Heart right ventricle (tissue), 16 donors: Measurements from ENCODE around the gene COX7A2L. TPM values are rescaled to one million over a fixed set of nuclear protein-coding genes. Genes with fewer than 3 reads are reported as not detected.

Source experiments
- ATAC-seq, 8 donors: fragments of 200-7000 bp; cut with Tn5 transposase; one replicate each; pipeline ENCODE4 v1.9.1; 2020; ENCODE audit warnings: mild to moderate bottlenecking in 8 of 8, moderate library complexity in 8 of 8, moderate number of reproducible peaks in 1 of 8
- DNase-seq, 2 donors: peaks; one replicate each; pipeline ENCODE4 v3.0.0-alpha.2; 2020
- H3K27ac ChIP-seq, 10 donors: fragments of 200-600 bp; sonication (generic) in 2 of 10; one replicate each; pipeline versions ENCODE4 v1.5.0 to v1.8.0; 2020 to 2022; ENCODE audit warnings: mild to moderate bottlenecking in 3 of 10
- H3K27me3 ChIP-seq, 7 donors: fragments of 200-600 bp; one replicate each; pipeline ENCODE4 v1.8.0; 2021 to 2022; ENCODE audit warnings: mild to moderate bottlenecking in 2 of 7
- H3K36me3 ChIP-seq, 9 donors: fragments of 200-600 bp; sonication (generic) in 1 of 9; one replicate each; pipeline versions ENCODE4 v1.5.0 to v1.8.0; 2020 to 2022; ENCODE audit warnings: mild to moderate bottlenecking in 2 of 9
- H3K4me1 ChIP-seq, 9 donors: fragments of 200-600 bp; sonication (generic) in 1 of 9; one replicate each; pipeline versions ENCODE4 v1.5.0 to v1.8.0; 2020 to 2022; ENCODE audit warnings: mild to moderate bottlenecking in 4 of 9
- H3K4me3 ChIP-seq, 10 donors: fragments of 200-600 bp; sonication (generic) in 2 of 10; one replicate each; pipeline versions ENCODE4 v1.5.0 to v1.8.0; 2020 to 2022; ENCODE audit warnings: mild to moderate bottlenecking in 7 of 10, moderate library complexity in 2 of 10
- H3K9me3 ChIP-seq, 11 donors: fragments of 200-600 bp in 10 of 11; sonication (generic) in 2 of 11; one replicate each; pipeline versions ENCODE4 v1.5.0 to v1.8.0; 2013 to 2022; ENCODE audit warnings: mild to moderate bottlenecking in 2 of 11, control low read depth in 1 of 11, moderate library complexity in 1 of 11
- CTCF ChIP-seq, 9 donors: fragments of 200-600 bp; sonication (generic) in 2 of 9; IDR thresholded peaks; one replicate each; pipeline versions ENCODE4 v1.5.0 to v1.8.0; 2021 to 2022; ENCODE audit warnings: antibody characterized with exemption in 9 of 9, mild to moderate bottlenecking in 5 of 9, moderate library complexity in 1 of 9
- WGBS, 2 donors: extraction: QIAGEN DNeasy Blood & Tissue Kit; methylation state at CpG; one replicate each; pipeline ENCODE4 v1.1.7; 2013; ENCODE audit warnings: inconsistent platforms in 1 of 2; 5-methylcytosine and 5-hydroxymethylcytosine counted together
- intact Hi-C, 10 donors: fragments of 100-400 bp; cut with DNase I; formaldehyde crosslinking; loops; one replicate each; pipeline versions ENCODE4 v1.11.1 to v1.14.2; 2022
- polyA plus RNA-seq, 2 donors: library from polyadenylated mRNA; stranded (reverse); fragments of 200-250 nt; gene quantifications; one replicate each; pipeline ENCODE4 v1.2.3, GENCODE V29; 2013
- total RNA-seq, 10 donors: library from RNA; stranded (reverse); fragmentation: NEBNext Ultra II Directional in 3 of 10; extraction: Animal tissue kit (Norgen Biotek cat#: 25700) in 3 of 10; gene quantifications; one replicate each; pipeline versions ENCODE4 v1.2.1 to v1.2.4, GENCODE V29; 2021 to 2023
- donor health status: Arrhythmogenic right ventricular cardiomyopathy.
- donor health status: ischemic (EF 13 %, LVEDD 7.1; RV severe dilation, severe dysfunction).
- donor health status: healthy with polysubstance abuse.
- donor health status: DM: no; HTN: yes; CAD: no.
- donor health status: DM: no; HTN: no; CAD: no.
- donor health status: ischemic (EF 25% LVEDD 6.9; RV normal size, moderate dysfunction).
- donor health status: ischemic (EF 25% LVEDD 5.7; RV mildly dilated, moderate dysfunction).
- donor health status: healthy.
- donor health status: DM: yes; HTN: yes; CAD: no.
- donor health status: Ischemic cardiomyopathy.
- donor health status: ischemic (EF 35%, LVEDD 5.7; RV mildly dilated, moderate dysfunction).
- donor health status: nonischemic (EF 11% LVEDD 7.7; RV severe dilation, severe dysfunction).
- donor health status: DM: yes; HTN: yes; CAD: no.
- donor health status: PGD.
- donor health status: ischemic (EF 29% LVEDD 5.4; RV normal size, mild dysfunction).
- donor health status: nonischemic (EF 23%, LVEDD 6.1; RV moderate dilation, normal function).

Gene COX7A2L
- total and polyA plus RNA-seq, 12 donors, result 36.4 to 141 (median 106) TPM

- WGBS, 2 donors, result 92 to 93% methylated on average over 4 of the region's 4 CpGs
- no peak for TF ChIP-seq CTCF (IDR thresholded peaks at IDR 0.05)
Measured at GRCh38 chr2:42333579-42333978, 27.4 kb downstream of the COX7A2L start.

DNA sequence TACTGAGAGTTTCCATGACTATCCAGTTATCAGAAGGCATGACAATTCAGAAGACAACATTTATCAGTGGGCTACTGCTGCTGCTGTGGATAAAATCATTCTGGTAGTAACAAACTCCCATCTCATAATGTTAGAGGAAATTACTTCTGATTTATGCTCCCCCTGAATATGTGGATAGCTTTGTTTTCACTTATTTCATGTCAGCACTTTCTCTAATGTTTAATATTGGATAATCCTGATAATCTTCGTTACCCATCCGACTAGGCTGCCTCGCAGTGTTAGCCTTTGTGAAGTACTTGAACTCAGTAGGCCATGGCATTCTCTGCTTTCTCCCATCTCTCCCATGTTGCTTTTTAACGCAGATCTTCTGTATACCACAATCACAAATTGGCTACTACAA is 28.4 kb downstream of the COX7A2L start:
- 94 to 97% methylated on average over 4 of the region's 4 CpGs for WGBS, 2 donors
- no peaks in the 10 kb centered on the region for H3K9me3 ChIP-seq
- no peak for ATAC-seq

More at GRCh38 chr2:42333579-42333978, 27.4 kb downstream of the COX7A2L start:
- Histone ChIP-seq H3K27me3 (no peaks in the 10 kb centered on the region), H3K4me3 (no peak overlapping the region), H3K27ac (no peak overlapping the region), H3K4me1 (no peaks in the 10 kb centered on the region), H3K9me3 (no peaks in the 10 kb centered on the region), H3K36me3 (peaks cover 0 to 97% (median 40%) of the 10 kb centered on the region in 9 donors)
- DNase-seq, result no peak
- ATAC-seq, result no peak
- intact Hi-C loops, result loop anchor here in 3 of 10 donors (5.0 to 10.0 kb wide), 2 partner anchors 239 to 241 kb away; no protein-coding TSS in a partner anchor

DNA sequence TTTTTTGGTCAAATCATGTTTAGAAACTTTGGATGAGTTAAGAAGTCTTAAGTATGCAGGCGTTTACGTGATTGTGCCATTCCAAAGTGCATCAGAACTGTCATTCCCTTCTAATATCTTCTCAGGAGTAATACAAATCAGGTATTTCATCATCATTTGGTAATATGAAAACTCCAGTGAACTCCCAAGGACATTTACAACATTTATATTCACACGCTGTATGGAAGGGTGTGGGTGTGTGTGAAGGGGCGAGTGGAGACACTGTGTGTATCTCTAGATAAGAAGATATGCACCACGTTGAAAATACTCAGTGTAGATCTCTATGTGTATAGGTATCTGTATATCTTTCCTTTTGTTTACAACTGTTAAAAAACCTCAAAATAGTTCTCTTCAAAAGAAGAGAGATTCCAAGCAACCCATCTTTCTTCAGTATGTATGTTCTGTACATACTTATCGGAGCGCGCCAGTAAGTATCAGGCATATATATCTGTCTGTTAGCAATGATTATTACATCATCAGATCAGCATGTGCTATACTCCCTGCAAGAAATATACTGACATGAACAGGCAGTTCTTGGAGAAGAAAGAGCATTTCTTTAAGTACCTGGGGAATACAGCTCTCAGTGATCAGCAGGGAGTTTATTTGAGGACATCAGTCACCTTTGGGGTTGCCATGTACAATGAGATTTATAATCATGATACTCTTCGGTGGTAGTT is 29.3 kb downstream of the COX7A2L start:
- ATAC-seq (no peak), DNase-seq (no peak)
- no peak overlapping the region for H3K4me3 ChIP-seq
- 79 to 81% methylated on average over 9 of the region's 9 CpGs for WGBS, 2 donors
- no peaks in the 10 kb centered on the region for H3K9me3 ChIP-seq
- H3K4me1 ChIP-seq, result no peaks in the 10 kb centered on the region
- no peak for TF ChIP-seq CTCF (IDR thresholded peaks at IDR 0.05)
- H3K27me3 ChIP-seq, result no peaks in the 10 kb centered on the region
- intact Hi-C loops, result loop anchor here in 3 of 10 donors (5.0 to 10.0 kb wide), 2 partner anchors 237 to 239 kb away; no protein-coding TSS in a partner anchor
- no peak overlapping the region for H3K27ac ChIP-seq
- peaks cover 0 to 100% (median 40%) of the 10 kb centered on the region in 9 donors for H3K36me3 ChIP-seq

More for the DNA sequence above, 28.4 kb downstream of the COX7A2L start:
- no peak for DNase-seq
- no peak overlapping the region for H3K27ac ChIP-seq
- intact Hi-C loops, result loop anchor here in 3 of 10 donors (5.0 to 10.0 kb wide), 2 partner anchors 238 to 240 kb away; no protein-coding TSS in a partner anchor
- H3K27me3 ChIP-seq, result no peaks in the 10 kb centered on the region
- H3K36me3 ChIP-seq, result peaks cover 0 to 93% (median 40%) of the 10 kb centered on the region in 9 donors
- no peak overlapping the region for H3K4me3 ChIP-seq
- no peak for TF ChIP-seq CTCF (IDR thresholded peaks at IDR 0.05)
- H3K4me1 ChIP-seq, result no peaks in the 10 kb centered on the region

DNA sequence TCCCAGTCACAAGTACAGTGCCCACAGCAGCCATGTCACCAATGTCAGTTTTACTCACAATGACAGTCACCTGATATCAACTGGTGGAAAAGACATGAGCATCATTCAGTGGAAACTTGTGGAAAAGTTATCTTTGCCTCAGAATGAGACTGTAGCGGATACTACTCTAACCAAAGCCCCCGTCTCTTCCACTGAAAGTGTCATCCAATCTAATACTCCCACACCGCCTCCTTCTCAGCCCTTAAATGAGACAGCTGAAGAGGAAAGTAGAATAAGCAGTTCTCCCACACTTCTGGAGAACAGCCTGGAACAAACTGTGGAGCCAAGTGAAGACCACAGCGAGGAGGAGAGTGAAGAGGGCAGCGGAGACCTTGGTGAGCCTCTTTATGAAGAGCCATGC is 31.3 kb downstream of the COX7A2L start:
- WGBS, 2 donors, result 90 to 91% methylated on average over 5 of the region's 5 CpGs
- no peak for DNase-seq
- Histone ChIP-seq H3K4me1 (no peaks in the 10 kb centered on the region), H3K36me3 (peaks cover 0 to 100% (median 33%) of the 10 kb centered on the region in 9 donors), H3K4me3 (no peak overlapping the region), H3K27ac (no peak overlapping the region), H3K27me3 (no peaks in the 10 kb centered on the region), H3K9me3 (no peaks in the 10 kb centered on the region)
- no peak for ATAC-seq
- no peak for TF ChIP-seq CTCF (IDR thresholded peaks at IDR 0.05)
- intact Hi-C loops, result loop anchor here (2.0 to 10.0 kb wide), 5 partner anchors 232 to 475 kb away; no protein-coding TSS in a partner anchor
